ENCODE results near the gene FUT4. TPM values are rescaled to one million over a fixed set of nuclear protein-coding genes. Genes with fewer than 3 reads are reported as not detected.

The FUT4 gene
- total and polyA plus RNA-seq, 4 donors: 1.0 to 9.7 (median 7.2) TPM

DNA sequence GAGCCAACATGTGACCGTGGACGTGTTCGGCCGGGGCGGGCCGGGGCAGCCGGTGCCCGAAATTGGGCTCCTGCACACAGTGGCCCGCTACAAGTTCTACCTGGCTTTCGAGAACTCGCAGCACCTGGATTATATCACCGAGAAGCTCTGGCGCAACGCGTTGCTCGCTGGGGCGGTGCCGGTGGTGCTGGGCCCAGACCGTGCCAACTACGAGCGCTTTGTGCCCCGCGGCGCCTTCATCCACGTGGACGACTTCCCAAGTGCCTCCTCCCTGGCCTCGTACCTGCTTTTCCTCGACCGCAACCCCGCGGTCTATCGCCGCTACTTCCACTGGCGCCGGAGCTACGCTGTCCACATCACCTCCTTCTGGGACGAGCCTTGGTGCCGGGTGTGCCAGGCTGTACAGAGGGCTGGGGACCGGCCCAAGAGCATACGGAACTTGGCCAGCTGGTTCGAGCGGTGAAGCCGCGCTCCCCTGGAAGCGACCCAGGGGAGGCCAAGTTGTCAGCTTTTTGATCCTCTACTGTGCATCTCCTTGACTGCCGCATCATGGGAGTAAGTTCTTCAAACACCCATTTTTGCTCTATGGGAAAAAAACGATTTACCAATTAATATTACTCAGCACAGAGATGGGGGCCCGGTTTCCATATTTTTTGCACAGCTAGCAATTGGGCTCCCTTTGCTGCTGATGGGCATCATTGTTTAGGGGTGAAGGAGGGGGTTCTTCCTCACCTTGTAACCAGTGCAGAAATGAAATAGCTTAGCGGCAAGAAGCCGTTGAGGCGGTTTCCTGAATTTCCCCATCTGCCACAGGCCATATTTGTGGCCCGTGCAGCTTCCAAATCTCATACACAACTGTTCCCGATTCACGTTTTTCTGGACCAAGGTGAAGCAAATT lies 1.8 kb downstream of the FUT4 start:
- ATAC-seq (ENCODE audit: insufficient read depth, low FRiP score): no peak
- TF ChIP-seq, protein P1, sequence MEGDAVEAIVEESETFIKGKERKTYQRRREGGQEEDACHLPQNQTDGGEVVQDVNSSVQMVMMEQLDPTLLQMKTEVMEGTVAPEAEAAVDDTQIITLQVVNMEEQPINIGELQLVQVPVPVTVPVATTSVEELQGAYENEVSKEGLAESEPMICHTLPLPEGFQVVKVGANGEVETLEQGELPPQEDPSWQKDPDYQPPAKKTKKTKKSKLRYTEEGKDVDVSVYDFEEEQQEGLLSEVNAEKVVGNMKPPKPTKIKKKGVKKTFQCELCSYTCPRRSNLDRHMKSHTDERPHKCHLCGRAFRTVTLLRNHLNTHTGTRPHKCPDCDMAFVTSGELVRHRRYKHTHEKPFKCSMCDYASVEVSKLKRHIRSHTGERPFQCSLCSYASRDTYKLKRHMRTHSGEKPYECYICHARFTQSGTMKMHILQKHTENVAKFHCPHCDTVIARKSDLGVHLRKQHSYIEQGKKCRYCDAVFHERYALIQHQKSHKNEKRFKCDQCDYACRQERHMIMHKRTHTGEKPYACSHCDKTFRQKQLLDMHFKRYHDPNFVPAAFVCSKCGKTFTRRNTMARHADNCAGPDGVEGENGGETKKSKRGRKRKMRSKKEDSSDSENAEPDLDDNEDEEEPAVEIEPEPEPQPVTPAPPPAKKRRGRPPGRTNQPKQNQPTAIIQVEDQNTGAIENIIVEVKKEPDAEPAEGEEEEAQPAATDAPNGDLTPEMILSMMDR (IDR thresholded peaks at IDR 0.05; ENCODE audit: control extremely low read depth, extremely low read depth): no peak
- Histone ChIP-seq H3K4me1 (ENCODE audit: control insufficient read depth in 5 of 5, insufficient read depth in 5 of 5, low read length in 5 of 5) (peaks cover 2 to 30% (median 8%) of the 10 kb centered on the region in 5 donors), H3K27ac (ENCODE audit: low read depth in 1 of 2, low read length in 1 of 2) (peak overlapping the region in 1 of 2 donors; percentile 97), H3K4me3 (peak overlapping the region; percentile 69), H3K36me3 (ENCODE audit: control insufficient read depth in 4 of 4, insufficient read depth in 4 of 4, low read length in 4 of 4) (peaks cover 0 to 9% (median 3%) of the 10 kb centered on the region in 4 donors), H3K9me3 (ENCODE audit: control insufficient read depth in 4 of 4, insufficient read depth in 3 of 4, low read length in 3 of 4) (no peaks in the 10 kb centered on the region), H3K27me3 (ENCODE audit: control insufficient read depth in 3 of 3, insufficient read depth in 3 of 3, low read length in 2 of 3) (no peaks in the 10 kb centered on the region), H3K9ac (ENCODE audit: insufficient read depth in 1 of 2, low read length in 2 of 2) (peak overlapping the region in 1 of 2 donors; percentile 39)
- no peak for DNase-seq
- 35 to 60% methylated on average over 54 of the region's 54 CpGs for WGBS, 2 donors

- Histone ChIP-seq H3K4me1 (ENCODE audit: control insufficient read depth in 5 of 5, insufficient read depth in 5 of 5, low read length in 5 of 5) (peaks cover 2 to 30% (median 8%) of the 10 kb centered on the region in 5 donors), H3K36me3 (ENCODE audit: control insufficient read depth in 4 of 4, insufficient read depth in 4 of 4, low read length in 4 of 4) (peaks cover 0 to 9% (median 3%) of the 10 kb centered on the region in 4 donors), H3K9ac (ENCODE audit: insufficient read depth in 1 of 2, low read length in 2 of 2) (peak overlapping the region in 1 of 2 donors; percentile 39), H3K27ac (ENCODE audit: low read depth in 1 of 2, low read length in 1 of 2) (no peak overlapping the region), H3K4me3 (peak overlapping the region; percentile 11), H3K9me3 (ENCODE audit: control insufficient read depth in 4 of 4, insufficient read depth in 3 of 4, low read length in 3 of 4) (no peaks in the 10 kb centered on the region), H3K27me3 (ENCODE audit: control insufficient read depth in 3 of 3, insufficient read depth in 3 of 3, low read length in 2 of 3) (no peaks in the 10 kb centered on the region)
- DNase-seq (no peak), ATAC-seq (ENCODE audit: insufficient read depth, low FRiP score) (no peak)
- WGBS, 2 donors: 39 to 72% methylated on average over 2 of the region's 2 CpGs
- TF ChIP-seq, protein P1 (IDR thresholded peaks at IDR 0.05; ENCODE audit: control extremely low read depth, extremely low read depth): no peak
These were observed 2.4 kb downstream of the FUT4 start for GRCh38 chr11:94546162-94546470.

GRCh38 chr11:94546886-94547285 lies 3.2 kb downstream of the FUT4 start:
- TF ChIP-seq, protein P1 (IDR thresholded peaks at IDR 0.05; ENCODE audit: control extremely low read depth, extremely low read depth): no peak
- H3K4me1 ChIP-seq (ENCODE audit: control insufficient read depth in 5 of 5, insufficient read depth in 5 of 5, low read length in 5 of 5): peaks cover 2 to 30% (median 8%) of the 10 kb centered on the region in 5 donors
- 46 to 84% methylated on average over 1 of the region's 1 CpG for WGBS, 2 donors
- no peaks in the 10 kb centered on the region for H3K9me3 ChIP-seq (ENCODE audit: control insufficient read depth in 4 of 4, insufficient read depth in 3 of 4, low read length in 3 of 4)
- H3K27ac ChIP-seq (ENCODE audit: low read depth in 1 of 2, low read length in 1 of 2): no peak overlapping the region
- DNase-seq (peak in 1 of 3 donors; percentile 13), ATAC-seq (ENCODE audit: insufficient read depth, low FRiP score) (no peak)
- H3K27me3 ChIP-seq (ENCODE audit: control insufficient read depth in 3 of 3, insufficient read depth in 3 of 3, low read length in 2 of 3): no peaks in the 10 kb centered on the region
- peak overlapping the region in 1 of 2 donors; percentile 44 for H3K9ac ChIP-seq (ENCODE audit: insufficient read depth in 1 of 2, low read length in 2 of 2)
- H3K36me3 ChIP-seq (ENCODE audit: control insufficient read depth in 4 of 4, insufficient read depth in 4 of 4, low read length in 4 of 4): peaks cover 0 to 9% (median 3%) of the 10 kb centered on the region in 4 donors
- no peak overlapping the region for H3K4me3 ChIP-seq
